Smooth muscle cell (in vitro differentiated cells): ENCODE measurements around the gene NCBP1. TPM values are rescaled to one million over a fixed set of nuclear protein-coding genes. Genes with fewer than 3 reads are reported as not detected.
A peak's percentile ranks its signal among the peaks of the same experiment; 100 is the strongest.
"Not testable (repeated sequence)": the region's sequence is repeated elsewhere in the genome, so short reads cannot be mapped to it uniquely, and the experiment has no call there.

Experiments used
- DNase-seq: peaks from one replicate; lab custom pipeline; 2025; ENCODE audit not compliant: unreplicated experiment; lab: John Stamatoyannopoulos, UW
- H2AFZ ChIP-seq: fragments of 200-600 bp; sonication (generic); 2 replicates; pipeline ENCODE4 v1.6.0; 2016; ENCODE audit warnings: antibody characterized with exemption, low read depth, mild to moderate bottlenecking
- H3F3A ChIP-seq: fragments of 200-600 bp; sonication (generic); 2 replicates; pipeline ENCODE4 v1.6.0; 2017; ENCODE audit warnings: antibody characterized with exemption, low read depth
- H3K27ac ChIP-seq: fragments of 200-600 bp; sonication (generic); 2 replicates; pipeline ENCODE4 v1.5.1; 2016; ENCODE audit warnings: low read depth, mild to moderate bottlenecking
- H3K27me3 ChIP-seq: fragments of 200-600 bp; sonication (generic); 2 replicates; pipeline ENCODE4 v1.6.1; 2016; ENCODE audit warnings: low read depth, mild to moderate bottlenecking
- H3K36me3 ChIP-seq: fragments of 200-600 bp; sonication (generic); 2 replicates; pipeline ENCODE4 v1.5.1; 2016; ENCODE audit warnings: low read depth
- H3K4me1 ChIP-seq: fragments of 200-600 bp; sonication (generic); 2 replicates; pipeline ENCODE4 v1.5.1; 2016; ENCODE audit warnings: low read depth
- H3K4me2 ChIP-seq: fragments of 200-600 bp; sonication (generic); 2 replicates; pipeline ENCODE4 v1.6.0; 2016; ENCODE audit warnings: mild to moderate bottlenecking
- H3K4me3 ChIP-seq: fragments of 200-600 bp; sonication (generic); 2 replicates; pipeline ENCODE4 v1.5.1; 2016; ENCODE audit warnings: mild to moderate bottlenecking
- H3K79me2 ChIP-seq: fragments of 200-600 bp; sonication (generic); 2 replicates; pipeline ENCODE4 v1.6.0; 2016; ENCODE audit warnings: low read depth, mild to moderate bottlenecking
- H3K9ac ChIP-seq: fragments of 200-600 bp; sonication (generic); 2 replicates; pipeline ENCODE4 v1.6.0; 2016; ENCODE audit warnings: low read depth
- H3K9me3 ChIP-seq: fragments of 200-600 bp; sonication (generic); replicated peaks from 2 replicates; pipeline ENCODE4 v1.5.1; 2016; ENCODE audit warnings: low read depth
- H4K20me1 ChIP-seq: fragments of 200-600 bp; sonication (generic); 2 replicates; pipeline ENCODE4 v1.6.0; 2016; ENCODE audit warnings: low read depth
- CTCF ChIP-seq: fragments of 200-600 bp; sonication (generic); IDR thresholded peaks from 2 replicates; pipeline ENCODE4 v1.5.1; 2017; ENCODE audit warnings: borderline replicate concordance, mild to moderate bottlenecking, antibody characterized with exemption; ENCODE audit not compliant: insufficient read depth, poor library complexity, severe bottlenecking
- WGBS: methylation state at CpG from one replicate; pipeline ENCODE4 v1.1.7; 2016; ENCODE audit warnings: low lambda C conversion rate; 5-methylcytosine and 5-hydroxymethylcytosine counted together
- polyA plus RNA-seq: library from polyadenylated mRNA; unstranded; fragments of >200 nt; fragmentation: Nextera tagmentation; extraction: Ambion mirVana; gene quantifications from 2 replicates; pipeline ENCODE4 v1.2.1, GENCODE V29; 2016
- total RNA-seq: library from RNA; depleted of rRNA; stranded (reverse); fragments of >200 nt; gene quantifications from 2 replicates; pipeline ENCODE4 v1.2.3, GENCODE V29; 2014

Gene NCBP1
- total RNA-seq (29.5 and 33.4 TPM in 2 replicates), polyA plus RNA-seq (21.2 and 22.7 TPM in 2 replicates)

DNA sequence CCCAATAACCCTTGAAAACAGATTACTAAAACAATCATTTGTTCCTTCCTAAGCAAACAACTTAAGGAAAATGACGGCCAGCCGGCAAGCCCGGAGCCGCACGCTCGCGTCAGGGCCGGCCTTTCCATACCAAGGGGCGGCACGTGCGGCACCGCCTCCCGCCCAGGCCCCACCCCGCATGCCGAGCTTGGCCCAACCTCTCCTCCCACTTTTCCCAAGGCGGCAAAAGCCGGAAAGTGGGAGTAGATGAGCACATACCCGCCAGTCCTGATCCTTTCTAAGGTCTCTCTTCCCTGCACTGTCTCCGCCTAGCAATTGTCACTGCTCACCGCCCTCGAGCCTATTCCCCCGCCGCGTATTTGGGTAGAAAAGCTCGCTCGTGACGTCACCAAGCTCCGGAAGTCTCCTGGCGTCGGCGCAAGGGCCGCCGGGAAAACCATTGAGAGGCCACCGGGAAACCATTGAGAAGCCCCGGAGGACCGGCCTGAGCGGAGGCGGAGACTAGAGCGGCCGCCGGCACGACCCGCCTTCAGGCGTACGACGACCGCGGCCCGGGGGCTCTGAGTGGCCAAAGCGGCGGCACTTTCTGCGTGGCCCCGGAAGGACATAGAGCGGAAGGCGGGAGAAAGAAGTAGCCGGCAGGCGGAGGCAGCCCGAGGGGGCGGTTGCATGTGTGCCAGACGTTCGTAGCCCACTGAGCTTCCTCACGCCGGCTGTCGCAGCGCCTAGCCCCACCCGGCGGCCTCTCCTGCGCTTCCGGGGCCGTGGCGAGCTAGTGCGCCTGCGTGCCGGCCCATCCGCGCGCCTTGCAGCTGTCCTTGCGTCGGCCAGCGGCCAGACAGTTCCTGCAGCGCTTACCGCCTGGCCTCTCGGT lies at the start of gene NCBP1, which contains the start of gene TSTD2:
Gene NCBP1 (plus strand): TSS at position 837 of the 874 bp plus-strand sequence. CDS start 61 bp downstream, outside the sequence.
Gene TSTD2 (minus strand): TSS at position 384 of the 874 bp plus-strand sequence. CDS start 5,806 bp downstream, outside the sequence.
- WGBS = under 1% methylated on average over 81 of the region's 83 CpGs
- H3K27ac ChIP-seq = peak within 1 kb of the TSS; percentile 98

DNA sequence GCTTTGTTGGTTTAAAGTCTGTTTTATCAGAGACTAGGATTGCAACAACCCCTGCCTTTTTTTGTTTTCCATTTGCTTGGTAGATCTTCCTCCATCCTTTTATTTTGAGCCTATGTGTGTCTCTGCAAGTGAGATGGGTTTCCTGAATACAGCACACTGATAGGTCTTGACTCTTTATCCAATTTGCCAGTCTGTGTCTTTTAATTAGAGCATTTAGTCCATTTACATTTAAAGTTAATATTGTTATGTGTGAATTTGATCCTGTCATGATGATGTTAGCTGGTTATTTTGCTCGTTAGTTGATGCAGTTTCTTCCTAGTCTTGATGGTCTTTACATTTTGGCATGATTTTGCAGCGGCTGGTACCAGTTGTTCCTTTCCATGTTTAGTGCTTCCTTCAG lies 48.8 kb upstream of the NCBP1 start:
- not testable (repeated sequence) for H3K79me2 ChIP-seq, H3K27me3 ChIP-seq, H3K27ac ChIP-seq, H2AFZ ChIP-seq, H3K9ac ChIP-seq, H3K36me3 ChIP-seq, H3F3A ChIP-seq, H3K4me2 ChIP-seq, DNase-seq, H3K9me3 ChIP-seq, H3K4me3 ChIP-seq, H4K20me1 ChIP-seq, H3K4me1 ChIP-seq
- WGBS = 79% methylated on average over 2 of the region's 2 CpGs

More for the DNA sequence above, at the start of gene NCBP1, which contains the start of gene TSTD2:
- Histone ChIP-seq H3K27me3 (no peaks in the 10 kb centered on the region), H3K4me2 (peak within 1 kb of the TSS; percentile 88), H3K79me2 (peaks cover 79% of the 10 kb centered on the region), H3K9ac (peak within 1 kb of the TSS; percentile 95), H3K4me1 (peaks cover 31% of the 10 kb centered on the region), H3K4me3 (peak within 1 kb of the TSS; percentile 81), H2AFZ (peak within 1 kb of the TSS; percentile 81), H3K36me3 (no peaks in the 10 kb centered on the region), H4K20me1 (peaks cover 37% of the 10 kb centered on the region), H3K9me3 (no peaks in the 10 kb centered on the region), H3F3A (peaks cover 11% of the 10 kb centered on the region)
- DNase-seq = peak; percentile 98
- no peak for TF ChIP-seq CTCF

DNA sequence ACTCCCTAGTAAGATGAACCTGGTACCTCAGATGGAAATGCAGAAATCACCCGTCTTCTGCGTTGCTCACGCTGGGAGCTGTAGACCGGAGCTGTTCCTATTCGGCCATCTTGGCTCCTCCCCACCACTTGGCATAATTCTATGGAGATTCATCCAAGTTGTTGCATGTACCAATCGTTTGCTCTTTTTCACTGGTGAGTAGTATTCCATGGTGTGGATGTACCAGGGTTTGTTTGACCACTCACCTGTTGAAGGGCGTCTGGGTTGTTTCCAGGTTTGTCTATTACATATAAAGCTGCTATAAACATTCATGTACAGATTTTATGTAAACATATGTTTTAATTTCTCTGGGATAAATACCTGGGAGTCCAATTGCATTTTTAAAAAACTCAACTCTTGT lies 46.7 kb upstream of the NCBP1 start:
- not testable (repeated sequence) for H3K4me1 ChIP-seq, H3K9ac ChIP-seq, DNase-seq, H3K79me2 ChIP-seq, H3K27me3 ChIP-seq, H2AFZ ChIP-seq, H3K4me2 ChIP-seq, H3K4me3 ChIP-seq, H4K20me1 ChIP-seq, H3K36me3 ChIP-seq, H3F3A ChIP-seq, H3K9me3 ChIP-seq, H3K27ac ChIP-seq
- WGBS = 91% methylated on average over 7 of the region's 7 CpGs

DNA sequence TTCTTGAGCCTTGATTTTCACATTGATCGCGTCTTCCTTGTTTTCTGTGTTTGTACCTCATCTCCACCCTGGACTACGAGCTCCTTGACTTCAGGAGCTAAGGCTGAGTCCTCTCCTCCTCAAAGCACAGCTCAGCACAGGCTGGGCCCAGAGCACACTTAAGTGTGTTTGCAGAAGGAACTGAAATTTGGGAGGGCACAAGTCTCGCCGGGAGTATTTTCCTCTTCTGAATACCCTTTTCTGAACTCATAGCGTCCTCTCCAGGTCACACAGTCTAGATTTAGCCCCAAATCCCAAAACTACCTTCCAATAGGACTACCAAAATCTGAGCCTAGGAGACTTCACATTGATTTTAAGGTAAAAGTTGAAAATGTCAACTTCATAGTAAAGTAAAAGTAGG lies 42.1 kb upstream of the NCBP1 start:
- Histone ChIP-seq H3K79me2 (no peaks in the 10 kb centered on the region), H3K4me3 (no peak overlapping the region)

More for the DNA sequence above, 42.1 kb upstream of the NCBP1 start:
- H3K9me3 ChIP-seq = no peaks in the 10 kb centered on the region
- no peak overlapping the region for H2AFZ ChIP-seq
- no peak overlapping the region for H3K27ac ChIP-seq
- no peak for DNase-seq
- no peaks in the 10 kb centered on the region for H3K4me1 ChIP-seq
- TF ChIP-seq CTCF = no peak
- no peaks in the 10 kb centered on the region for H4K20me1 ChIP-seq
- 91% methylated on average over 6 of the region's 6 CpGs for WGBS
- no peak overlapping the region for H3K9ac ChIP-seq
- H3K27me3 ChIP-seq = no peaks in the 10 kb centered on the region
- H3K4me2 ChIP-seq = no peak overlapping the region
- H3F3A ChIP-seq = no peaks in the 10 kb centered on the region
- H3K36me3 ChIP-seq = no peaks in the 10 kb centered on the region
